GM23338 (cell line): ENCODE data around the gene ARHGEF10L. TPM values are rescaled to one million over a fixed set of nuclear protein-coding genes. Genes with fewer than 3 reads are reported as not detected.

ENCODE experiments used
- ATAC-seq: fragments of 200-7000 bp; cut with Tn5 transposase; 3 replicates; pipeline ENCODE4 v1.9.1; 2020
- DNase-seq: peaks from one replicate; pipeline ENCODE4 v3.0.0-alpha.2; 2015; ENCODE audit warnings: low spot score
- H2AFZ ChIP-seq: fragments of 200-600 bp; sonication (generic); 2 replicates; pipeline ENCODE4 v1.8.0; 2016; ENCODE audit warnings: antibody characterized with exemption, mild to moderate bottlenecking, moderate library complexity
- H3F3A ChIP-seq: fragments of 200-600 bp; sonication (generic); replicated peaks from 2 replicates; pipeline ENCODE4 v1.8.0; 2017; ENCODE audit warnings: antibody characterized with exemption, mixed run types, low read depth
- H3K27ac ChIP-seq: fragments of 200-600 bp; sonication (generic); 2 replicates; pipeline ENCODE4 v1.6.1; 2016; ENCODE audit warnings: low read depth
- H3K27me3 ChIP-seq: fragments of 200-600 bp; sonication (generic); 2 replicates; pipeline ENCODE4 v1.8.0; 2016; ENCODE audit warnings: mild to moderate bottlenecking, mixed run types, moderate library complexity; ENCODE audit not compliant: insufficient read depth
- H3K36me3 ChIP-seq: fragments of 200-600 bp; sonication (generic); 2 replicates; pipeline ENCODE4 v1.8.0; 2016; ENCODE audit warnings: mild to moderate bottlenecking; ENCODE audit not compliant: insufficient read depth
- H3K4me1 ChIP-seq: fragments of 200-600 bp; sonication (generic); 2 replicates; pipeline ENCODE4 v1.8.0; 2016; ENCODE audit warnings: mild to moderate bottlenecking, moderate library complexity; ENCODE audit not compliant: insufficient read depth
- H3K4me2 ChIP-seq: fragments of 200-600 bp; sonication (generic); 2 replicates; pipeline ENCODE4 v1.7.1; 2017; ENCODE audit warnings: mixed run types
- H3K4me3 ChIP-seq: fragments of 200-600 bp; sonication (generic); 2 replicates; pipeline ENCODE4 v1.6.1; 2016; ENCODE audit warnings: mixed run types
- H3K79me2 ChIP-seq: fragments of 200-600 bp; sonication (generic); replicated peaks from 2 replicates; pipeline ENCODE4 v1.8.0; 2017; ENCODE audit warnings: mild to moderate bottlenecking; ENCODE audit not compliant: insufficient read depth
- H3K9me2 ChIP-seq: fragments of 200-600 bp; sonication (generic); 2 replicates; pipeline ENCODE4 v1.8.0; 2017; ENCODE audit not compliant: insufficient read depth
- H4K20me1 ChIP-seq: fragments of 200-600 bp; sonication (generic); replicated peaks from 2 replicates; pipeline ENCODE4 v1.8.0; 2017; ENCODE audit warnings: mild to moderate bottlenecking; ENCODE audit not compliant: insufficient read depth
- H3K27ac Mint-ChIP-seq: 2 replicates; pipeline ENCODE4 v1.8.0; 2020; ENCODE audit warnings: inconsistent platforms, mild to moderate bottlenecking, moderate library complexity, mixed read lengths
- H3K27me3 Mint-ChIP-seq: 3 replicates; pipeline ENCODE4 v1.8.0; 2022; ENCODE audit warnings: low read depth, mild to moderate bottlenecking, moderate library complexity, mixed read lengths, inconsistent platforms; ENCODE audit not compliant: insufficient read depth, poor library complexity
- H3K36me3 Mint-ChIP-seq: 3 replicates; pipeline ENCODE4 v1.8.0; 2021; ENCODE audit warnings: low read depth, mild to moderate bottlenecking, inconsistent platforms, moderate library complexity, mixed read lengths
- H3K4me1 Mint-ChIP-seq: 3 replicates; pipeline ENCODE4 v1.8.0; 2020; ENCODE audit warnings: mild to moderate bottlenecking, inconsistent platforms, mixed read lengths
- H3K4me3 Mint-ChIP-seq: 3 replicates; pipeline ENCODE4 v1.8.0; 2021; ENCODE audit warnings: moderate library complexity, mild to moderate bottlenecking, inconsistent platforms, mixed read lengths
- H3K9me3 Mint-ChIP-seq: 3 replicates; pipeline ENCODE4 v1.8.0; 2020; ENCODE audit warnings: moderate library complexity, mild to moderate bottlenecking, inconsistent platforms, mixed read lengths
- CREB1 ChIP-seq: fragments of 250-450 bp; sonication (Bioruptor Pico); IDR thresholded peaks from 2 replicates; pipeline ENCODE4 v1.5.0; 2020; ENCODE audit warnings: low read depth, mild to moderate bottlenecking, moderate library complexity
- CTCF ChIP-seq, 2 experiments: fragments of 200-600 bp in 1 of 2; sonication (generic) in 1 of 2; conservative IDR thresholded peaks; 2 replicates each; pipeline versions ENCODE4 v1.5.1 to v1.6.1; 2016 to 2017; ENCODE audit warnings: antibody characterized with exemption in 2 of 2, low read depth in 2 of 2, mild to moderate bottlenecking in 2 of 2, moderate library complexity in 1 of 2
- ETS1 ChIP-seq: IDR thresholded peaks from 2 replicates; pipeline ENCODE4 v1.6.1; 2016; ENCODE audit warnings: antibody characterized with exemption
- EZH2 ChIP-seq: fragments of 200-600 bp; sonication (generic); IDR thresholded peaks from one replicate; pipeline ENCODE4 v1.8.0; 2017; ENCODE audit warnings: antibody characterized with exemption, mild to moderate bottlenecking, low read depth; ENCODE audit not compliant: unreplicated experiment
- EZH2phosphoT487 ChIP-seq: fragments of 200-600 bp; sonication (generic); IDR thresholded peaks from one replicate; pipeline ENCODE4 v1.8.1; 2018; ENCODE audit warnings: antibody characterized with exemption; ENCODE audit not compliant: unreplicated experiment
- JUNB ChIP-seq: IDR thresholded peaks from one replicate; pipeline ENCODE4 v1.6.1; 2016; ENCODE audit warnings: antibody characterized with exemption; ENCODE audit not compliant: unreplicated experiment
- NANOG ChIP-seq: IDR thresholded peaks from 2 replicates; pipeline ENCODE4 v1.6.1; 2016; ENCODE audit warnings: antibody characterized with exemption, borderline replicate concordance
- POLR2AphosphoS5 ChIP-seq: IDR thresholded peaks from 2 replicates; pipeline ENCODE4 v1.6.1; 2016; ENCODE audit warnings: antibody characterized with exemption, low read depth
- REST ChIP-seq: IDR thresholded peaks from one replicate; pipeline ENCODE4 v1.6.1; 2018; ENCODE audit warnings: antibody characterized with exemption; ENCODE audit not compliant: unreplicated experiment
- STAT1 ChIP-seq: IDR thresholded peaks from one replicate; pipeline ENCODE4 v1.6.1; 2016; ENCODE audit warnings: antibody characterized with exemption; ENCODE audit not compliant: unreplicated experiment
- ZNF114 ChIP-seq: fragments of 250-450 bp; sonication (Bioruptor Pico); IDR thresholded peaks from 2 replicates; pipeline ENCODE4 v1.5.0; 2020; ENCODE audit warnings: mild to moderate bottlenecking, moderate library complexity
- ZNF331 ChIP-seq: fragments of 250-450 bp; sonication (Bioruptor Pico); IDR thresholded peaks from 2 replicates; pipeline ENCODE4 v1.5.0; 2020; ENCODE audit warnings: low read depth, mild to moderate bottlenecking, moderate library complexity
- polyA plus RNA-seq: library from polyadenylated mRNA; unstranded; fragments of >200 nt; fragmentation: Nextera tagmentation; extraction: Ambion mirVana; gene quantifications from 2 replicates; pipeline ENCODE4 v1.2.1, GENCODE V29; 2016
- total RNA-seq: library from RNA; depleted of rRNA; stranded (reverse); fragments of >200 nt; shearing (Covaris generic); gene quantifications from 2 replicates; pipeline ENCODE4 v1.2.3, GENCODE V29; 2014

Gene ARHGEF10L
- total and polyA plus RNA-seq, 2 experiments from 2014 or later: 12.1 to 46.8 TPM

- DNase-seq: peak; percentile 52
- no peak overlapping the region for H3K27ac Mint-ChIP-seq
- H2AFZ ChIP-seq: peak overlapping the region; percentile 91
- no peaks in the 10 kb centered on the region for H3K9me3 Mint-ChIP-seq
- H3K27me3 Mint-ChIP-seq: peaks cover 8% of the 10 kb centered on the region
- peak; percentile 82 for ATAC-seq
- no peaks in the 10 kb centered on the region for H3K79me2 ChIP-seq
- no peaks in the 10 kb centered on the region for H3K36me3 Mint-ChIP-seq
- H3K27ac ChIP-seq: no peak overlapping the region
- no peak overlapping the region for H3K4me3 ChIP-seq
- H4K20me1 ChIP-seq: no peaks in the 10 kb centered on the region
- H3F3A ChIP-seq: peaks cover 12% of the 10 kb centered on the region; the same call in 1 of the 2 replicates
- H3K27me3 ChIP-seq: no peaks in the 10 kb centered on the region
- TF ChIP-seq POLR2AphosphoS5: no peak
- TF ChIP-seq CREB1 (CRISPR knock-in tag): no peak
- TF ChIP-seq NANOG: no peak
- peaks cover 33% of the 10 kb centered on the region for H3K4me1 ChIP-seq
- no peak overlapping the region; the same call in 2 of the 3 replicates for H3K4me3 Mint-ChIP-seq
- H3K36me3 ChIP-seq: no peaks in the 10 kb centered on the region
- H3K4me1 Mint-ChIP-seq: peaks cover 29% of the 10 kb centered on the region
- peak overlapping the region; percentile 66 for H3K4me2 ChIP-seq
- no peaks in the 10 kb centered on the region for H3K9me2 ChIP-seq
Observed at GRCh38 chr1:17516303-17517214, 22.9 kb upstream of the ARHGEF10L start.

DNA sequence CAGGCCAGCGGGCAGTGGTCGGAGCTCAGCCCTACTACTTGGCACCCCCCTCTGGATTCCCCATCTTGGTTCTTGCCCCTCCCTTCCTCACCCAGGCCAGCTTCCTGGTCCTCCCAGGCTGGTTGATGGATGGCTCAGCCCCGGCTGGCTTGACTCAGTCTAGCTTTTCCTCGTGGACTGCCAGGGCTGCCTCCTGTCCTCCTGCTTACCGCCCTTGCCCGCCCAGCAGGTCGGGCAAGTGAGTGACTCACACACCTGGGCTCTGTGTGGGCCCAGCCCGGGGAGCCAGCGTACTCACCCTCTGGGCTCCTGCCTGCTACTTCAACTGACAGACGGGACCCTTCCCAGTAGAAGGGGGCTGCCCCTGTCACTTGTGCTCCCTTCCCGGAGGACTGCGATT, 19.5 kb upstream of the ARHGEF10L start:
- Mint-ChIP-seq H3K27me3 (peaks cover 10% of the 10 kb centered on the region), H3K9me3 (no peaks in the 10 kb centered on the region), H3K4me1 (peaks cover 45% of the 10 kb centered on the region), H3K4me3 (no peak overlapping the region), H3K27ac (no peak overlapping the region), H3K36me3 (no peaks in the 10 kb centered on the region)
- Histone ChIP-seq H4K20me1 (no peaks in the 10 kb centered on the region), H3K9me2 (no peaks in the 10 kb centered on the region), H3K36me3 (no peaks in the 10 kb centered on the region), H3F3A (peaks cover 18% of the 10 kb centered on the region; the same call in 1 of the 2 replicates), H3K4me2 (no peak overlapping the region), H3K27ac (no peak overlapping the region), H3K27me3 (no peaks in the 10 kb centered on the region), H3K4me3 (no peak overlapping the region), H3K79me2 (no peaks in the 10 kb centered on the region), H2AFZ (peak overlapping the region; percentile 81), H3K4me1 (peaks cover 37% of the 10 kb centered on the region)
- DNase-seq: no peak
- ATAC-seq: no peak
- no peak for TF ChIP-seq CREB1 (CRISPR knock-in tag)
- no peak for TF ChIP-seq REST
- TF ChIP-seq POLR2AphosphoS5: no peak
- no peak for TF ChIP-seq JUNB
- TF ChIP-seq ZNF331: no peak
- no peak for TF ChIP-seq STAT1
- TF ChIP-seq EZH2: no peak
- no peak for TF ChIP-seq EZH2phosphoT487
- no peak for TF ChIP-seq CTCF (conservative IDR thresholded peaks at IDR 0.05; ENCODE audit: low read depth in 2 of 2)
- TF ChIP-seq ZNF114 (CRISPR knock-in tag): no peak
- TF ChIP-seq NANOG: no peak
- TF ChIP-seq ETS1: no peak
